GM19351 (cell line): ENCODE data around the gene JPH3.
"Not testable (repeated sequence)": the region's sequence is repeated elsewhere in the genome, so short reads cannot be mapped to it uniquely, and the experiment has no call there.

Experiments used
- ATAC-seq: cut with Tn5 transposase; IDR thresholded peaks from one replicate; pipeline ENCODE4 v1.9.1; 2021; ENCODE audit warnings: mild to moderate bottlenecking, moderate library complexity; ENCODE audit not compliant: unreplicated experiment

The JPH3 gene

DNA sequence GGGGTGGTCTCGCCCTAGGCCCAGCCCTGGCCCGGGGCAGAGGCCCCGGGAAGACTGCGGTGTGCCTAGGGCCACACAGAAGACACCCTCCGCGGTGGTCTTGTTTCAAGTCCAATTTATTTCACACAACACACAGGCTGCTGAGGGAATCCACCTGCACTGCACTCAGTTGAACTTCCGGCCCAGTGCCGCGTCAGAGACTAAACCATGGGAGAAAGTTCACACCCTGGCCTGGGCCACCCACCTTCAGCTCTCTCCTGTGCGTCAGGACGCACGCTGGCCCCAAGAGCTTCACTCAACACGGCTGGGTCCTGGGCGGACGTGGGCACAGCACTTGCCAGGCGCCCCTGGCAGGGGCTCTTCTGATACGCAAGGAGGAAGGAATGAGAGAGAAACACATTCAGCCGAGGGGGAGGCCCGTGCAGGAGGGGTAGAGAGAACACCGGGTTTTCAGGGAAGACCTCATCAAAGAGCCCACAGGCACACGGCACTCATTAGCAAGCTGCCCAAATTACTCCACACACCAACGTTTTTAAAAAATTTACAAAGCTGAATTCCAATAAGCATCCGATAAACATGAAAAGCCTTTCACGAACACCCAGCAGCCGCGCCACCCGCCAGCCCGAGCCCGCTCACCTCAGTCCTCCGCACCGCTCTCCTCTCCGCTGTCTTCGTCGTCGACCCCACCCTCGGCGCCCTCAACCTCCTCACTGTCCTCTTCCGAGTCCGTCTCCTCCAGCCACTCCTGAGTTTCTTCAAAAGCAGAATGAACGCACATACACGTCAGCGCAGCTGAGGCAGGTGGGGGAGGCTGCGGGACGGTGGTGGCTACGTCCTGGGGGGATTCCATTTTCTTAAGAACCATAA is 105.6 kb downstream of the JPH3 start:
- ATAC-seq = no peak

DNA sequence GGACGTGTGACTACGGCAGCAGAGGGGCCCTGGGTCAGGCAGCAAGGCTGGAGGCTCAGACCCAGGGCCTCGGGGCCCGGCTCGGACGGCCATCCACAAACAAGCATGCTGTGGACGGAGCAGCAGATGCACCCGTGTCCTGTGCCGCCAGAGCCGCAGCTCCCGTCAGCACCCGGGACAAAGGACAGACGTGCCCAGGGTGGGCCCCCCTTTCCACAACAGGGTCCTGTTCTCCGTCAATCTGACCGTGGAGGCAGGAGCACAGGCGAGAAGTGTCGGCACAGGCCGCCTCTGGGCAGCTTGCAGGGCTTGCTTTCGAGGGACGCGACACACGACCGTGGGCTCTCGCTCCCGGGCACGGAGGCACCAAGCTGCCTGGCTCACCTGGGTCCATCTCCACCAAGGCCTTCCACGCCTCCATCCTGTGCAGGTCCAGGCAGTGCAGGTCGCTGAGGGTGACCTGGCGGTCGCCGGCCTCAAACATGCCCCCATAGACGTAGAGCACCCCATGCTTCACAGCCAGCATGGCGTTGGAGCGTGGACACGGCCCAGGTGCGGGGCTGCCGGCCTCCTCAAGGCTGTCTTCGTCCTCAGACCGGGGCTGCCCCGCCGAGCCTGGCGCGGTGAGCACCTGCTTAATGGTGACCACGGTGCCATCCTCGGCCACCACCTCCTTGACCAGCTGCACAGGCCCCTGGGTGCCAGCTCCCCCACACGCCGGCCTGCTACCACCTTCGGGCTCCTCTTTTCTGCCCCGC is 106.8 kb downstream of the JPH3 start:
- ATAC-seq = no peak

DNA sequence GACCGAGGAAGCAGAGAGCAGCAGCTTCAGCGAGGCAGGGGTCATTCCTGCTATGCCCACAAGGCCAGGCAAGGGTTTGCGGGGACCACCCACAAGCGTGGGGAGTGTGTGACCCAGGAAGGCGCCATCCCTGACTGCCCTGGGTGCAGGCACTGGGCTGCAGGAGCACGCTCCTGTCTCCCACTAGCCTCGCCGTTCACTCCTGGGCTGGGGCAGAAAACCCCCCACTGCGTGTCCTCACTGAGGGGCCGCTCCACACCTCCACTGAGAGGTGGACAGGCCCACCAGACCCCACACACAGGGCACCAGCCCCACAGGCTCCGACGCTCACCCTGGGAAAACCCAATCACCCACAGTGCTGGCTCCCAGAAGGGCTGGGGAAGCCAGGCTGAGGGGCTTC is 107.4 kb downstream of the JPH3 start:
- no peak for ATAC-seq

DNA sequence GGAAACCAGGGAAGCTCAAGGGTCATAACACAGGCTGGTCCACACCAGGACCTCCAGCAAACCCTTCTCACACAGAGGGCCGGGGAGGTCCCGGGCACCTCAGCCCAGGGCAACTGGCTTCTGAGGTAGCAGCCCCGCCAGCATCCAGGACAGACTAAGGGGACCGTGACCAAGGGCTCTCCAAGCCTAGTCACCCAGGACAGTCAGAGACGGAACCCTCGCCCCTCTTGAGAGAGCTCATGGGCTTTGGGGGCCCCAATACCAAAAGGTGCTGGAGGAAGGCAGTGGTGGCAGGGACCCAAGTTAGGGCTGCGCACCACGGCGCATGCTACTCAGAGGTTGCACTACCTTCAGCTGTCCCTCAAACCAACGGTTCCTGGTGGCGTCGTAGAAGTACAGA is 108.6 kb downstream of the JPH3 start:
- no peak for ATAC-seq

DNA sequence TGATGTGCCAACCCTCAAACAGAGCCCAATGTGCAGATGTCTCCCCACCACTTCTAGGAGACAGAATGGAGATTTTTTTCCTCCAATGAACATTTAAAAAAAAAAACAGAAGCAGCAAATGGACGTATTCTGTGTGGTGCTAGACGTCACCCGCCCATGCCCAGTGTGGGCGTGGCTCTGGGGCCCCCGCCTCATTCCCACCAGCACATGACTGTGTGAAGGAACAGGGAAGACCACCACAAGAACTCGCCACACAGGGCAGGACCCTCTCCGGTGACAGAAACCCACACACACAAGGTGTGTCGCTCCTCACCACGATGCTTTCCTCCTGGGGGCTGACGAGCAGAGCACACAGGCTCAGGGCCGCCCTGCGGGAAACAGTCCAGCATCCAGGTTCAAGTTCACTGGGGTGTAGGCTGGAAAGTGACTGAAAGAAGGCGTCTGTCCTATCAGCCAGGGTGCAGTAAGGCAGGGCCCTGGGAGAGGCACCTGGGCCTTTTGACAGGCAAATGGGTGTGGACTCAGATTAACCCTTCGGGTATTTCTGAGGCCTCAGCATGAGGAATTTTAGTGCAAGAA is 110.0 kb downstream of the JPH3 start:
- ATAC-seq = no peak

DNA sequence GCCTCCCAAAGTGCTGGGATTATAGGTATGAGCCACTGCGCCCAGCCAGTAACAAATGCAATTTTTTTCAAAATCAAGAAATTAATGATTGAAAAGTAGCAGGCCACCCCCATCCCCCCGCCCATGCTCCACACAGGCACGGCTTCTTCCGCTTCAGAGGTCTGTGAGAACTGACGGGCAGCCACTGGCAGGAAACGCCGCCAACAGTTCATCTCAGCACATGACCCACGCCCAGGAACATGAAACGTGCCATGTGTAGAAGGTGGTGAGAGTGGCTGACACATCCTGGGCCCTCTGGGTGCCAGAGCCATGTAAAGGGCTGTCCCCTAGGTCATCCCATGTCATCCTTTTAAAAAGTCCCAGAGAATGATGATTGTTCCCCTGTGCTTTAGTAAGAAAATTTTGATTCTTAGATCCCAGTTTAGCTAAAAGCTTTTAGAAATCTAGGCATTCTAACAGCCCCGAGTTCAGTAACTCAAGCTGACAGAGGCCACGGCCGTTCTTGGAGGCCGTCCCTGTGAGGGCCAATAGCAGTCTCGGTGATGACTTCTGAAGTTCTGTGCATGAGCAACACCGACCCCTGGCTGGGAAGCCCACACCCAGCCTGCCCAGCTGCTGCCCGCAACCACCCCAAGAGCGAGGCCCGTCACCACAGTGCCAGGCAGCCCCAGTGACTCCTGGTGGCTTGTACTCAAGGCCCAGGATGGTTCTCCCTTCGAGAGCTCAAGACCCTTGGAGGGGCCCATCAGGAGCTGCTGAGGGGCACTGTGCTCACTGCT is 111.3 kb downstream of the JPH3 start:
- no peak for ATAC-seq

DNA sequence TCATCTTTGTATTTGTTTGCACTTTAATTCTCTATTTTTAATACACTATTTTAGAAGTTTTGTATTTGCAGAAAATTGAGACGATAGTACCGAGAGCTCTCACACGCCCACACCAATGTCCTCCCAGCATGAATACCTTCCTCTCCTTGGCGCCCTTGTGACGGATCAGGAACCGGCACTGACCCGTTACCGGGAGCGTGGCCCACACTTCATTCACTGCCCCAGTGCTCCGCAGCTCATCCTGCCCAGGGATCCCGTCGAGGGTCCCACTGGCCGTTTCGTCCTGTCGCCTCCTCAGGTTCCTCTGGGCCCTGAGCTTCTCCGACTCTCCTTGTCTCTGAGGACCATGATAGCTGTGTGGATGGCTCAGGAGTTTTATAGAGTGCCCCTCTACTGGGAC is 112.9 kb downstream of the JPH3 start:
- no peak for ATAC-seq

DNA sequence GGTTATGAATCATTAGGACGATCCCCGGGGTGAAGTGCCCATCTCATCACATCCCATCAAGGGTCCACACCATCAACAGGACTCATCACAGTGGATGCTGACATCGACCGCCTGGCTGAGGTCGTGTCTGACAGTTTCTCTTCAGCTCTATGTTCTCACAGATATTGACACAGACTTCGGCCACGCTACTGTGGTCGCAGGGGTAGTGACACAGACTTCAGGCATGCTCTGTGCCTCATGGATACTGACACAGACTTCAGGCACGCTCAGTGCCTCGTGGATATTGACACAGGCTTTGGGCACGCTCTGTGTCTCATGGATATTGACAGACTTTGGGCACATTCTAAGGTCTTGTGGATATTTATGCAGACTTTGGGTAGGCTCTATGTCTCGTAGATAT is 113.3 kb downstream of the JPH3 start:
- ATAC-seq = no peak

DNA sequence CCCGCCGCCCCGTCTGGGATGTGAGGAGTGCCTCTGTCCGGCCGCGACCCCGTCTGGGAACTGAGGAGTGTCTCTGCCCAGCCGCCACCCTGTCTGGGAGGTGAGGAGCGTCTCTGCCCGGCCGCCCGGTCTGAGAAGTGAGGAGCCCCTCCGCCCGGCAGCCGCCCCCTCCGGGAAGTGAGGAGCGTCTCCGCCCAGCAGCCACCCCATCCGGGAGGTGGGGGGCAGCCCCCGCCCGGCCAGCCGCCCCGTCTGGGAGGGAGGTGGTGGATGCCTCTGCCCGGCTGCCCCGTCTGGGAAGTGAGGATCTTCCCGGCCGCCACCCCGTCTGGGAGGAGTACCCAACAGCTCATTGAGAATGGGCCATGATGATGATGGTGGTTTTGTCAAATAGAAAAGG is 116.5 kb downstream of the JPH3 start:
- ATAC-seq = not testable (repeated sequence)

DNA sequence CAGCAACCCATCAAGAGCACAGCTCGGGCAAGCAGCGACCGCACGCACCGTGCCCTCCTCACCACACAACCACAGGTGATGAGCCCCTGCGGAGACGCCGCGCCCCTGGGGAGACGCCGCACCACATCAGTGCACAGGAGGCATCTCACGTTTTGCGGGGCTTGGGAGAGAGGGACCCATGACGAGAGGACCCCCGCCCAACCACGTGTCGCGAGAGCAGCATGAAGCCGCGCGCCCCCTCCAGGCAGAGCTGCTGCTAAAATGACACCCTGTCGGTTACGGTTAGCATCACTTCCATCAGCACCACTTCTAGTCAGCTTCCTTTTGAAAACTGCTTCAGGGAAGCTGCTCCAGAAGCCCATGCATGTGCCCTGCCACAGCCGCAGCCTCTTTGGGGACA is 118.1 kb downstream of the JPH3 start:
- no peak for ATAC-seq

DNA sequence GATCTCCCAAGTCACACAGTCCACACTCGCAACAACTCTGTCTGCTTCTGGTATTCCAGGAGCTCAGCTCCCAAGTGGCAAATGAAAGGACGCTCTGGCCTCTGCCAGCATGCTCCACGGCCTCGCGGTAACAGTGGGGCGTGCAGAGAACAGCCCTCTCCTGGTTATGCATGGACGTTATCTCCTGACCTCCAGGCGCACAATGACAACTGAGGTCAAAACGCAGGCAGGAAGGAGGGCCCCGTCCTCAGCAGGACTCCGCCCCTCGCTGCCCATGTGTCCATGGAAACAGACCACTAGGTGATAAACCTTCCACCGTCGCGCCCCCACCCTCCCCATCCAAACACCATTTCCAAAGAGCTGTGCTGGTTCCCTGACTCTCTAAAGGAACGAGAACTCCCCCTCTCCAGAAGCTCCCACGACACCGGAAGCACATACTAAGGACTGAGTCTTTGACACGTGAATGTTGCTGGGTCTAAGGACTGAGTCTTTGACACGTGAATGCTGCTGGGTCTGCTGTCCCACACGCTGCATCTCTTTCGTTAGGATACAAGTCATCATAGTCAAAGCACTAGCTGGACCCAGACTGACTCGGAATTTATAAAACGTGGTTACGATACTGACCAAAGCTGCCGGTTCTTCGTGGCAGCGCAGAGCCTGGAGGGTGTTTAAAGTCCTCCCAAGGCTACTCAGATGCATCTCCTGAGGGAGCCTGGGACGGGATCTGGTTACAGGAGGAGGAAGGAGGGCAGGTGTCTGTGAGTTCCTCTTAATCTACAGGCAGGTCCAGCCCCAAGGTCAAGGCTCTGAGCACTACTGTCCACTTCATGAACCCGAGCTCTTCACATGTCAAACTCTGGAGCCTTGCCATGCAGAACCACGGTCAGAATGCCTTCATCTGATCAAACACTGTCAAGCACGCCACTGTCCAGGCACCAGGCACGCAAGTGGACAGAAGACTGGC is 119.6 kb downstream of the JPH3 start:
- ATAC-seq = no peak

DNA sequence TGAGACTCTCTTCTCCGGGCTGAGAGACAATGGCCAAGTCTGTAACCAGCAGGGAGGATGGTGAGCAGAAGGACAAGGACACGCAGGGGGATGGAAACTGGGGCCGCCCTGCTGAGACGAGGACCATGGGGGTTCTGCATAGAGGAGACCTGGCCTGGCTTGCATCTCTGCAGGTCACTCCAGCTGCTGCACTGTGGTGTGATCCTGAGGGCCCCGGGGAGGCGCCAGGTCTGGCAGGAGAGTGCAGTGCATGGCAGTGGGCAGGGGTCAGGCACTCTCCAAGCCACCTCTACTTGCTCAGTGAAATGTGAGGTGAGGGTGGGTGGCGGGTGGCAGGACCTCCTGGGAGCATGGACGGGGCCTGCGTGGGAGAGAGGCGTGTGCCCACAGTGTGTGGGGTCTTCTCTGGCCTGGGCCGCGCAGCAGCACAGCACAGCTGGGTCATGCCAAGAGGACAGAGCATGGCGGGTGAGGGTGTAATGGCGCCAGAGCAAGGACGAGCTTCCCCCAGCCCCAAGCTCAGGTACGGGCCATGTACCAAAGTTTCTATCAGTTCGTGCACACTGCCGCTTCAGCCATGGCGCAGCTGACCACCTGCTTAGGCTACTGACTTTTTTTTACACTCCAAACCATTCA is 120.4 kb downstream of the JPH3 start:
- ATAC-seq = no peak

DNA sequence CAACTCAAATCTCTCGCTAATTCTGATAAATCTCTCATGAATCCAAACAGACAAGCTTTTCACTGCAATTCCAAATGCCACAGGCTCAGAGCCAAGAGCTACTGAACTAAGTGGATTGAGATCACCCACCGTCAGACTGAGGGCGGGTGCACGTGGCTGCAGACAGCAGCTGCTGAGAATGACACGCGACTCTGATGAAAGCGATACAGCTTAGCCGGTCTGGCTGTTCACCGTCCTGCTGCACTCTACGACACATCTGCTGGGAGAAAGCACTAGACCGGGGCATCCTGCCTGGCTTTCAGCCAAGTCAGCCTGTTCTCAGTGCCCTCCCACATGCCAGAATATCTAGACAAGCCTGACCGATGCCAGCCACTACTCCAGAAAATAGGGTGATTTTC is 120.9 kb downstream of the JPH3 start:
- ATAC-seq = no peak

DNA sequence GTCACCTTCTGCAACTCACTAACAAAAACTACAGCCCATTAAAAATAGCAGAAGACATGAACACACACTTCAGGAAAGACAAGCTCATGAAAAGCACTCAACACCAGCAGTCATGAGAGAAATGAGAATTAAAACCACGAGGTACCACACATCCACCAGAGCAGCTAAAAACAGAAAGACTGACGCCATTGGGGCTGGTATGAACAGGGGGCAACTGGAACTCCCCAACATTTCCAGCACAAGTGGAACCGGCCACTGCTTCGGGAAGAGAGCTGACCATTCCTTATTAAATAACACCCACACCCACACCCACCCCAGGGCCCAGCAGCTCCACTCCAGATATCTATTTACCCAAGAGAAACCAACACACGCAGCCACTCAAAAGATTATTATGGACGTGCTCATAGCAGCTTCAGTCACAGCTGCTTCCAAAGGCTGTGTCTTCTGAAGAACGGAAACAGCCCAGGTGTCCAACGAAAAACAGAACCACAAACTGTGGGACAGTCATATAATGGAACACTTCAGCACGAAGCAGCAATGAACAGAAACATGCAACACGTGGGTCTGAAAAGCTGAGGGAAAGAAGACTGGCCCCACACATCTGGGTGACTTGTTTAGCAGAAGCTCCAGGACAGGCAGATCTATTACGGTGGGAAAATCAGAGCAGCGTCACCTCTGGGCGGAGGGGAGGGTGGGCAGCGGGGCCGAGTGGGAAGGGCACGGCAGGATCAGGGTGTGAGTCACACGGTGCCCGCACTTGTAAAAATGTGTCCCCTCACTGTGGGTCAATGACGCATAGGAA is 122.4 kb downstream of the JPH3 start:
- no peak for ATAC-seq

DNA sequence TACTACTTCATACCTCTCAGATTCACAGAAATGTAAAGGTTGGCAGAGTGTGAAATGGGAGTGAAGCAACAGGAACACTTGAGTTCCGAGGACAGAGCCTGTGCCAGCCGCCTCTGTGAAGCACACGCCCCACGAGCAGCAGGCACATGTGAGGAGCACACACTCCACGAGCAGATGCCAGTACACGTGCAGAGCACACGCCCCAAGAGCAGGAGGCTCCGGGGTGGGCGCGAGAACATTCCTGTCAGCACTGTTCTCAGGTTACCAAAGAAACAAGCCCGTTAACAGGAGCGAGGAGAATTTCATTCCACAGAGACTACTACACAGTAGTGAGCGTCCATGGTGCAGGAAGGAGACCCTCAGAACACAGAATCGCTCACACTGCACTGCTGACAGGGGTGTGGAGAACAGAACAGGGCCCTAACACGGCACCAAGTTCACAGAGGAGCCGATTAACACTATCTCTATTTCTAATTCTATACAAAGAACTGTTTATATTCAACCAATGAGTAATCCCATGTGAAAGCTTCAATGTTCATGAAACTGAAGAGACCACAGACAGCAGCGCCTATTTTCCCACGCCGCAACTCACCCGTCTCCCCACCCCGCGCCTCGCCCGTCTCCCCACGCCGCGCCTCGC is 123.4 kb downstream of the JPH3 start:
- ATAC-seq = no peak

DNA sequence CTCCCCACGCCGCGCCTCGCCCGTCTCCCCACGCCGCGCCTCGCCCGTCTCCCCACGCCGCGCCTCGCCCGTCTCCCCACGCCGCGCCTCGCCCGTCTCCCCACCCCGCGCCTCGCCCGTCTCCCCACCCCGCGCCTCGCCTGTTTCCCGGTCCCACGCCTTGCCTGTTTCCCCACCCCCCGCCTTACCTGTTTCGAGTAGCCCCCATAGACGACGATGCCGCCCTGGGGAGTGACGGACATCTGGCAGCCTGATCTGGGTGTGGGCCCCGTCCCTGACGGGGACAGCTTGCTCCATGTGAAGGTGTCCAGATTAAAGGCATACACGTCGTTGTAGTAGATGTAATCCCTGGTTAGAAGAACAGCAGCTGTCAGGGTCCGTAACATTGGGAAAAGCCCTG is 124.3 kb downstream of the JPH3 start:
- ATAC-seq = not testable (repeated sequence)

DNA sequence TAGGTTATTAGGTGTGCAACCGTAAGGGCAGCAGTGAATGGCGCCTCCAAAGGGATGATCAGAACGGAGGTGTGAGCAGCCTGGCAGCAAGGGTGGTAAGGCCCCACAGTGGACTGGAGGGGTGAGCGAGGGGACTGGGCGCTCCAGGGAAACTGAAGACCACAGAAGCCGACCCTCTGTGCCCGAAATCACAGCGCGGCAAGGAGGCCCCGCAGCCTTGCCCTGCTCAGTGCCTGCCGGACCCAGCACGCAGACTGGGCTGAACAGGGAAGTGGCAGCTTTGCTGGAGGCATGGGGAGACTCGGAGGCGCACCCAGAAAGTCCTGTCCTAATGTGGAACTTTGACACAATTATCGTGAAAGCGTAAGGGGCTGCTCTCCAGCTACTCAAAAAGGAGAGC is 125.0 kb downstream of the JPH3 start:
- no peak for ATAC-seq

DNA sequence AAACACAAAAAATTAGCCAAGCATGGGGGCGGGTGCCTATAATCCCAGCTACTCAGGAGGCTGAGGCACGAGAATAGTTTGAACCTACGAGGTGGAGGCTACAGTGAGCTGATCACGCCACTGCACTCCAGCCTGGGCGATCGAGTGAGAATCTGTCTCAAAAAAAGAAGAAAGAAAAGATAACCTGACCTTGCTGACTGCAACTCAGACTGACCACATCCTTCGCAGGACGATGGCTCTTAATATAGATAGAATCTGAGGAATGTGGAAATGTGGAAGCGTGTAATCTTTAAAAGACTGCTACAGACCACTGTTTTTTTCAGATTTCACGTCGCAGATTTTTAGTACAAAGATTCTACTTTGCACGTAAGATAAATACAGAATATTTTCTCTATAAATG is 125.7 kb downstream of the JPH3 start:
- no peak for ATAC-seq
